ENCODE results near the gene DPYSL5.

GRCh38 chr2:26951236-26951635 is 103.3 kb downstream of the DPYSL5 start:
- TF ChIP-seq POLR2AphosphoS5 (IDR thresholded peaks at IDR 0.05) (no peak), POLR2A (IDR thresholded peaks at IDR 0.05) (no peak)
